Measurements from ENCODE around the gene HSF4. TPM values are rescaled to one million over a fixed set of nuclear protein-coding genes. Genes with fewer than 3 reads are reported as not detected.

HSF4 gene
- total RNA-seq, 4 donors from 2014 or later = 3.7 to 59.5 (median 19.6) TPM

DNA sequence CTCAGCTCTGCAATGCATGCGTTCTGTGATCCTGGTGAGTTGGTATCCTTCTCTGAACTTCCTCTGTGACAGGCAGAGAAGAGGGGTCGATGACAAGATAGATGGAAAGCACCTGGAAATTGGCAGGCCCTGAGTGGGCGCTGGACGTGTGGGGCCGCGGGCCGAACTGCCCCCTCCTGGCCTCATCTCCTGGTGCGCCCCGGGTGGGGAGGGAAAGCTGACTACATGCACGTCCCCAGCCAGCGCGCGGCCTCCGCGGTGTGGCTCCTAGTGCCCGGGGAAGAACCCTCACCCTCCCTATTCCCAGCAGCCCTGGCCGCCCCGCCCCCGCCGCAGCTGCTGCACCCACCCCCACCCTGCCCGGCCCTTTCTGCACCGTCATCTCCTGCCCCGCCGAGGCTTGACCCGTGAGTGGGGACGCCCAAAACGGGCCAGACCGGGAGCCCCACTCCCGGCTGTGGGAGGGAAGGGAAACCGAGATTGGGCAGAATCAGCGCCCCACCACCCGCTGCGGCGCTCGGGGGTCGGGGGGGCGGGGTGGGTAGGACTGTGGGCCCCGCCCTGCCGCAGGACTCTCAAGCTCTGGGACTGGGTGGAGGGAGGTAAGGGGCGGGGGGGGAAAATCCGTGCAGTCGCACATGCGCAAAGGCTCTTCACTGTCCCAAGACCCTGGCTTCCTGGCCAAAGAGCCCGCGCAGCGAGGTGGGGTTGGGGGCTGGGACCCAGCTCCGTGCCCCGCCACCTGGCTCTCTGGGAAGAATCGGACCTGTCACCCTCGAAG lies 5.8 kb downstream of the HSF4 start, which contains the start of gene NOL3:
TSS of gene NOL3 (plus strand) at position 371 of the 781 bp plus-strand sequence.
- Histone ChIP-seq H3K4me3 (peak within 1 kb of the TSS; percentile 31 to 68 (median 56)), H3K27ac (peak within 1 kb of the TSS; percentile 93 to 97 (median 97)), H3K27me3 (peaks cover 0 to 16% (median 0%) of the 10 kb centered on the region in 4 donors), H3K36me3 (peaks cover 0 to 12% (median 0%) of the 10 kb centered on the region in 3 donors), H3K9me3 (no peaks in the 10 kb centered on the region), H3K4me1 (peaks cover 44 to 78% (median 53%) of the 10 kb centered on the region in 3 donors)
- intact Hi-C loops (cut with DNase I) = no loop called here
- peak; percentile 36 for DNase-seq
- TF ChIP-seq, protein P1, sequence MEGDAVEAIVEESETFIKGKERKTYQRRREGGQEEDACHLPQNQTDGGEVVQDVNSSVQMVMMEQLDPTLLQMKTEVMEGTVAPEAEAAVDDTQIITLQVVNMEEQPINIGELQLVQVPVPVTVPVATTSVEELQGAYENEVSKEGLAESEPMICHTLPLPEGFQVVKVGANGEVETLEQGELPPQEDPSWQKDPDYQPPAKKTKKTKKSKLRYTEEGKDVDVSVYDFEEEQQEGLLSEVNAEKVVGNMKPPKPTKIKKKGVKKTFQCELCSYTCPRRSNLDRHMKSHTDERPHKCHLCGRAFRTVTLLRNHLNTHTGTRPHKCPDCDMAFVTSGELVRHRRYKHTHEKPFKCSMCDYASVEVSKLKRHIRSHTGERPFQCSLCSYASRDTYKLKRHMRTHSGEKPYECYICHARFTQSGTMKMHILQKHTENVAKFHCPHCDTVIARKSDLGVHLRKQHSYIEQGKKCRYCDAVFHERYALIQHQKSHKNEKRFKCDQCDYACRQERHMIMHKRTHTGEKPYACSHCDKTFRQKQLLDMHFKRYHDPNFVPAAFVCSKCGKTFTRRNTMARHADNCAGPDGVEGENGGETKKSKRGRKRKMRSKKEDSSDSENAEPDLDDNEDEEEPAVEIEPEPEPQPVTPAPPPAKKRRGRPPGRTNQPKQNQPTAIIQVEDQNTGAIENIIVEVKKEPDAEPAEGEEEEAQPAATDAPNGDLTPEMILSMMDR (IDR thresholded peaks at IDR 0.05) = no peak
- TF ChIP-seq POLR2A (IDR thresholded peaks at IDR 0.05) = peak in 2 of 4 donors; percentile 38 to 59
- 4% methylated on average over 9 of the region's 50 CpGs; no CpG with 5 or more reads in 1 of the 2 donors for WGBS, 2 donors

- intact Hi-C loops (cut with DNase I) = no loop called here
- peak overlapping the region; percentile 31 to 68 (median 56) for H3K4me3 ChIP-seq
- no peak for DNase-seq
- 26 to 48% methylated on average over 11 to 12 of the region's 14 CpGs for WGBS, 2 donors
- peak overlapping the region; percentile 93 to 97 (median 97) for H3K27ac ChIP-seq
- H3K27me3 ChIP-seq = peaks cover 0 to 9% (median 0%) of the 10 kb centered on the region in 4 donors
- peak in 1 of 4 donors; percentile 6 for TF ChIP-seq POLR2A (IDR thresholded peaks at IDR 0.05)
- TF ChIP-seq, protein P1 (IDR thresholded peaks at IDR 0.05) = no peak
- no peaks in the 10 kb centered on the region for H3K9me3 ChIP-seq
- H3K36me3 ChIP-seq = peaks cover 0 to 19% (median 0%) of the 10 kb centered on the region in 3 donors
- peaks cover 44 to 78% (median 48%) of the 10 kb centered on the region in 3 donors for H3K4me1 ChIP-seq
Observed at GRCh38 chr16:67170949-67171649, 6.6 kb downstream of the HSF4 start.

- intact Hi-C loops (cut with DNase I) = no loop called here
- 77 to 100% methylated on average over 1 of the region's 1 CpG for WGBS, 2 donors
- TF ChIP-seq, protein P1 (IDR thresholded peaks at IDR 0.05) = no peak
- no peak for TF ChIP-seq POLR2A (IDR thresholded peaks at IDR 0.05)
- H3K4me3 ChIP-seq = peak overlapping the region; percentile 37 to 69 (median 51)
- H3K27me3 ChIP-seq = peaks cover 0 to 4% (median 0%) of the 10 kb centered on the region in 4 donors
- no peaks in the 10 kb centered on the region for H3K9me3 ChIP-seq
- peaks cover 0 to 12% (median 0%) of the 10 kb centered on the region in 3 donors for H3K36me3 ChIP-seq
- peak overlapping the region; percentile 94 to 97 (median 94) for H3K27ac ChIP-seq
- H3K4me1 ChIP-seq = peaks cover 56 to 98% (median 62%) of the 10 kb centered on the region in 3 donors
- no peak for DNase-seq
Observed at GRCh38 chr16:67173323-67173722, 8.8 kb downstream of the HSF4 start.

DNA sequence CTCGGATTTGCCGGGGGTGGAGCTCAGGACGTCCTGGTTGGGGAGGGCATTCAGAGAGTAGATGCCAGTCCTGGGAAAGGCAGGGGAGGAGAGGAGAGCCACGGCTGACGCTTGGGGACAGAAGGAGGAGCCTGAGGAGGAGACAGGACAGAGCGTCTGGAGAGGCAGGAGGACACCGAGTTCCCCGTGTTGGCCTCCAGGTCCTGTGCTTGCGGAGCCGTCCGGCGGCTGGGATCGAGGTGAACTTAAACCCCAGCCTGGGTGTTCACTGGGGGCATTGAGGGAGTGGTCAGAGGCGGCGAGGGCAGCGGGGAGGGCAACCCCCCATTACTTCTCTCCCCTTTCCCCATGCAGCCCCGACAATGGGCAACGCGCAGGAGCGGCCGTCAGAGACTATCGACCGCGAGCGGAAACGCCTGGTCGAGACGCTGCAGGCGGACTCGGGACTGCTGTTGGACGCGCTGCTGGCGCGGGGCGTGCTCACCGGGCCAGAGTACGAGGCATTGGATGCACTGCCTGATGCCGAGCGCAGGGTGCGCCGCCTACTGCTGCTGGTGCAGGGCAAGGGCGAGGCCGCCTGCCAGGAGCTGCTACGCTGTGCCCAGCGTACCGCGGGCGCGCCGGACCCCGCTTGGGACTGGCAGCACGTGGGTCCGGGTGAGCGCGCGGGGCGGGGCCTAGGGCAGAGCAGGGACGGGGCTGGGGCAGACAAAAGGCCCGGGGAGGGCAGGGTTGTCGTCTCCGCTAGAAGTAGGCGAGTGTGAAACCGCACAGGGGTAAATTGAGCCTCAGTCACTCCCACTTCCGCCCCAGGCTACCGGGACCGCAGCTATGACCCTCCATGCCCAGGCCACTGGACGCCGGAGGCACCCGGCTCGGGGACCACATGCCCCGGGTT lies 9.5 kb downstream of the HSF4 start:
- Histone ChIP-seq H3K9me3 (no peaks in the 10 kb centered on the region), H3K27me3 (peaks cover 0 to 4% (median 0%) of the 10 kb centered on the region in 4 donors), H3K36me3 (peaks cover 0 to 12% (median 0%) of the 10 kb centered on the region in 3 donors), H3K4me1 (peaks cover 63 to 99% (median 66%) of the 10 kb centered on the region in 3 donors), H3K4me3 (peak overlapping the region; percentile 37 to 69 (median 51)), H3K27ac (peak overlapping the region; percentile 94 to 97 (median 94))
- no peak for DNase-seq
- TF ChIP-seq POLR2A (IDR thresholded peaks at IDR 0.05) = peak in 3 of 4 donors; percentile 46 to 82 (median 70)
- TF ChIP-seq, protein P1 (IDR thresholded peaks at IDR 0.05) = peak in 5 of 6 experiments; percentile 21 to 54 (median 36)
- intact Hi-C loops (cut with DNase I) = no loop called here
- 0 to 3% methylated on average over 19 to 38 of the region's 71 CpGs for WGBS, 2 donors

Measured in esophagus squamous epithelium (tissue), 5 donors.